BE2C (cell line): ENCODE data around the gene ZNF100. TPM values are rescaled to one million over a fixed set of nuclear protein-coding genes. Genes with fewer than 3 reads are reported as not detected.
"Not testable (repeated sequence)": the region's sequence is repeated elsewhere in the genome, so short reads cannot be mapped to it uniquely, and the experiment has no call there.

Experiments
- DNase-seq: peaks from one replicate; pipeline ENCODE4 v3.0.0-alpha.2; 2020
- H3K27me3 ChIP-seq: fragments of 250-450 bp; sonication (Bioruptor Pico); 2 replicates; pipeline ENCODE4 v1.5.1; 2020; ENCODE audit warnings: mild to moderate bottlenecking
- H3K36me3 ChIP-seq: fragments of 250-450 bp; sonication (Bioruptor Pico); 2 replicates; pipeline ENCODE4 v1.5.1; 2020; ENCODE audit warnings: mild to moderate bottlenecking
- H3K4me1 ChIP-seq: fragments of 250-450 bp; sonication (Bioruptor Pico); 2 replicates; pipeline ENCODE4 v1.5.1; 2020
- H3K4me3 ChIP-seq: 2 replicates; pipeline ENCODE4 v1.5.1; 2011; ENCODE audit warnings: low read depth, low read length
- H3K9me3 ChIP-seq: fragments of 250-450 bp; sonication (Bioruptor Pico); 2 replicates; pipeline ENCODE4 v1.5.1; 2020
- polyA plus RNA-seq: library from polyadenylated mRNA; unstranded; fragments of >200 nt; gene quantifications from one replicate; pipeline ENCODE4 v1.2.1, GENCODE V29; 2012; ENCODE audit warnings: low read depth, missing spikeins; ENCODE audit not compliant: insufficient read length, insufficient read depth
- TF ChIP-seq, protein P1 (sequence below): IDR thresholded peaks from 2 replicates; pipeline ENCODE4 v1.5.1; 2012; ENCODE audit warnings: mild to moderate bottlenecking, low read depth, low read length

ZNF100 gene
- 2.0 TPM for polyA plus RNA-seq

DNA sequence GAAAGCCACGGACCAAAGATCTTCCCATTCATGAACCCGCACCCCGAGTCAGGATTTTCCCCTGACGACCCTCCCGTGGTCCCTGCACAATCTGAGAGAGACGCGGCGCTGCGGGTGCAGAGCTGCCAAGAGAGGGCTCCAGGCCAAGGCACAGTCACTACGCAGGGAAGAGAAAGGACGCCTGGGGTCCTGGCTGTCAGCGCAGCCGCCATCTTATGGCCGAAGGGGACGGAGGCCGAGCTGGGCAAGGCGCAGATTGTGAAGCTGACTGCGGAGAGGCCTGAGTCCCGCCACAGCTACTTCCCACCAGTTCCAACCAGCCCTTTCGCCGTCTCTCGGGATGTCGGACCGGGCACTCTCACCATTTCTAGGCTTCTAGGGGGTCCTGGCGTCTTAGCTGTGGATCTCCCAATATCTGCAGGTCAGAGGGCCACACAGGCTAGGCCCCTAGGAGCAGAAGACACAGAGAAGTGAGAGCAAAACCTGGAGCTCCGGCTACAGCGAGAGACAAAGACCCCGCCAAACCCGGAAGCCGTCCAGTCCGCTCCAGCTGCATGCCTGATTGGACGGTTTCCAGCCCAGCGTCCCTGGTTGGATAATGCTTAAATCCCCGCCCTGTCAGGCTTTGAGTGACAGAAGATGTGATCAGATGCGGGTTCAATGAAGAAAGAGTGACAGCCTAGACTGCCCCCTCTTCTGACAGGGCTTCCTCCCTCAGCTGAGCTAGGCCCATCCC, at the start of gene ZNF100:
Gene ZNF100 (minus strand): TSS at position 515 of the 736 bp plus-strand sequence. CDS start 150 bp downstream, at position 365.
- H3K4me3 ChIP-seq: peak within 1 kb of the TSS; percentile 81
- H3K4me1 ChIP-seq: no peaks in the 10 kb centered on the region
- H3K9me3 ChIP-seq: no peaks in the 10 kb centered on the region
- TF ChIP-seq, protein P1, sequence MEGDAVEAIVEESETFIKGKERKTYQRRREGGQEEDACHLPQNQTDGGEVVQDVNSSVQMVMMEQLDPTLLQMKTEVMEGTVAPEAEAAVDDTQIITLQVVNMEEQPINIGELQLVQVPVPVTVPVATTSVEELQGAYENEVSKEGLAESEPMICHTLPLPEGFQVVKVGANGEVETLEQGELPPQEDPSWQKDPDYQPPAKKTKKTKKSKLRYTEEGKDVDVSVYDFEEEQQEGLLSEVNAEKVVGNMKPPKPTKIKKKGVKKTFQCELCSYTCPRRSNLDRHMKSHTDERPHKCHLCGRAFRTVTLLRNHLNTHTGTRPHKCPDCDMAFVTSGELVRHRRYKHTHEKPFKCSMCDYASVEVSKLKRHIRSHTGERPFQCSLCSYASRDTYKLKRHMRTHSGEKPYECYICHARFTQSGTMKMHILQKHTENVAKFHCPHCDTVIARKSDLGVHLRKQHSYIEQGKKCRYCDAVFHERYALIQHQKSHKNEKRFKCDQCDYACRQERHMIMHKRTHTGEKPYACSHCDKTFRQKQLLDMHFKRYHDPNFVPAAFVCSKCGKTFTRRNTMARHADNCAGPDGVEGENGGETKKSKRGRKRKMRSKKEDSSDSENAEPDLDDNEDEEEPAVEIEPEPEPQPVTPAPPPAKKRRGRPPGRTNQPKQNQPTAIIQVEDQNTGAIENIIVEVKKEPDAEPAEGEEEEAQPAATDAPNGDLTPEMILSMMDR: no peak
- H3K27me3 ChIP-seq: no peaks in the 10 kb centered on the region
- DNase-seq: peak; percentile 95
- H3K36me3 ChIP-seq: peaks cover 32% of the 10 kb centered on the region

DNA sequence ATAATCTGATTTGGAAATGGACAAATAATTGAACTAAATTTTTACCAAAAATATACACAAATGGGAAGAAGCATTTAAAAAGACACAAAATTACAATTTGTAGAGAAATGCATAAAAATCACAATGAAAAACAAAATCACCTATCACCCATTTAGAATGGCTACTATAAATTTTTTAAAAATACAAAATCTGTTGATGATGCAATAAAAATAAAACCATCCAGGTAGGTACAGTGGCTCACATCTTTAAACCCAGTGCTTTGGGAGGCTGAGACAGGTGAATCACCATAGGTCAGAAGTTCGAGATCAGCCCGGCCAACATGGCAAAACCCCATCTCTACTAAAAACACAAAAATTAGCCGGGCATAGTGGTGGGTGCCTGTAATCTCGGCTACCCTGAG, 45.1 kb upstream of the ZNF100 start:
- no peak for DNase-seq
- no peak overlapping the region for H3K4me3 ChIP-seq
- H3K9me3 ChIP-seq: no peaks in the 10 kb centered on the region; the same call in 1 of the 2 replicates
- TF ChIP-seq, protein P1: no peak
- no peaks in the 10 kb centered on the region for H3K4me1 ChIP-seq
- peaks cover 74% of the 10 kb centered on the region for H3K36me3 ChIP-seq
- no peaks in the 10 kb centered on the region for H3K27me3 ChIP-seq

DNA sequence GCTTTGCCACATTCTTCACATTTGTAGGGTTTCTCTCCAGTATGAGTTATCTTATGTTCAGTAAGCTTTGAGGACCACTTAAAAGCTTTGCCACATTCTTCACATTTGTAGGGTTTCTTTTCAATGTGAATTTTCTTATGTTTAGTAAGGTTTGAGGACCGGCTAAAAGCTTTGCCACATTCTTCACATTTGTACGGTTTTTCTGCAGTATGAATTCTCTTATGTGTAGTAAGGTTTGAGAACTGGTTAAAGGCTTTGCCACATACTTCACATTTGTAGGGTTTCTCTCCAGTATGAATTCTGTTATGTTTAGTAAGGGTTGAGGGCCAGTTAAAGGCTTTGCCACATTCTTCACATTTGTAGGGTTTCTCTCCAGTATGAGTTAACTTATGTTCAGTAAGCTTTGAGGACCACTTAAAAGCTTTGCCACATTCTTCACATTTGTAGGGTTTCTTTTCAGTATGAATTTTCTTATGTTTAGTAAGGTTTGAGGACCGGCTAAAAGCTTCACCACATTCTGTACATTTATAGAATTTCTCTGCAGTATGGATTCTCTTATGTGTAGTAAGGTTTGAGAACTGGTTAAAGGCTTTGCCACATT, 41.1 kb upstream of the ZNF100 start:
- not testable (repeated sequence) for H3K4me3 ChIP-seq, H3K4me1 ChIP-seq, DNase-seq, H3K9me3 ChIP-seq, H3K27me3 ChIP-seq
- H3K36me3 ChIP-seq: peaks cover 49% of the 10 kb centered on the region

DNA sequence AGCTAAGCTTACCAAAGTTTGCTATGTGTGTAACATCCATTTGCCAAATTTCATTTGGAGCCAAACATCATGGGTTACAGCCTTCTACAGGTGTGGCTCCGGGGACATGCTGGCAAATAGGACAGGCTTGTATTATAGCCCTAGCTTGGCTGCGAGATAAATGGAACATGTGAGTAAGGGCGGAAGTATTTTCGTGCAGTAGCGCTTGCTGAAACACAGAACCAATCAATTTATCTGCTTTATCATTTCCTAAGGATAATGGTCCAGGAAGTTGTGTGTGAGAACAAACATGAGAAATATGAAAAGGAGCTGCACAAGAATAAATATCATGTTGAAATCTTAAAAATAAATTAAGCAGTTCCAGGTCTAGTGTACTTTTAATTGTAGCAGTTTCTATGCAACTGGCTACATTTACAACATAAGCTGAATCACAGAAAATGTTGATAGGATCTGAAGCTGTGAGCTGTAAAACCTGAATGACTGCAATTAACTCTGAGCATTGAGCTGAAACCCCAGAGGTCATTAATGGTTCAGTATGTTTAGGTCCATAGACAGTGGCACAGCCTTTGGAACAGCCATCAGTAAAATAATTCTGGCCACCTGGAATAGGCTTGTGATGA, 22.2 kb upstream of the ZNF100 start:
- no peaks in the 10 kb centered on the region for H3K36me3 ChIP-seq
- H3K27me3 ChIP-seq: no peaks in the 10 kb centered on the region
- H3K9me3 ChIP-seq: no peaks in the 10 kb centered on the region
- no peak overlapping the region for H3K4me3 ChIP-seq
- TF ChIP-seq, protein P1: no peak
- no peak for DNase-seq
- no peaks in the 10 kb centered on the region for H3K4me1 ChIP-seq

DNA sequence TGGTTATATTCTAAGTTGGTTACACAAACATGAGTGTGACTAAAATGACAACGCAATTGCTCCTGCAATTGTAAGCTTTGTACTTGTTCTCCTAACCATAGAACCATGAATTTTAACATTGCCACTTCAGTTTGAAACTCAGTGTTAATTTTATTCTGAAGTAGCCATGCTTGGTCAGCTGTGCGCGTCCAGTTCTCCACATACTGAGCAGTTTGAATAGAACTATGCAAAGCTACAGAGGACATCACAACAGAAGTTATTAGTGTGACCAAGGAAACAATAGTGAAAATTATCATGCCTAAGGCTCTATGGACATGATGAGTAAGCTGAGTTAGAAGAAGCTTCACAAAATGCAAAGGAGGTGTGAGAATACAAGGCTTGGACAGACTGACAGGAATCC, 19.6 kb upstream of the ZNF100 start:
- DNase-seq: no peak
- no peaks in the 10 kb centered on the region for H3K9me3 ChIP-seq
- no peaks in the 10 kb centered on the region for H3K27me3 ChIP-seq
- no peaks in the 10 kb centered on the region for H3K36me3 ChIP-seq
- TF ChIP-seq, protein P1: no peak
- H3K4me3 ChIP-seq: no peak overlapping the region
- H3K4me1 ChIP-seq: no peaks in the 10 kb centered on the region

DNA sequence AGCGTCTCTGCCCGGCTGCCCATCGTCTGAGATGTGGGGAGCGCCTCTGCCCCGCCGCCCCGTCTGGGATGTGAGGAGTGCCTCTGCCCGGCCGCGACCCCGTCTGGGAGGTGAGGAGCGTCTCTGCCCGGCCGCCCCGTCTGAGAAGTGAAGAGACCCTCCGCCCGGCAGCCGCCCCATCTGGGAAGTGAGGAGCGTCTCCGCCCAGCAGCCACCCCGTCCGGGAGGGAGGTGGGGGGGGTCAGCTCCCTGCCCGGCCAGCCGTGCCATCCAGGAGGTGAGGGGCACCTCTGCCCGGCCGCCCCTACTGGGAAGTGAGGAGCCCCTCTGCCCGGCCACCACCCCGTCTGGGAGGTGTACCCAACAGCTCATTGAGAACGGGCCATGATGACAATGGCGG, 8.4 kb upstream of the ZNF100 start:
- H3K4me1 ChIP-seq, DNase-seq, H3K4me3 ChIP-seq, H3K36me3 ChIP-seq, H3K9me3 ChIP-seq, H3K27me3 ChIP-seq: not testable (repeated sequence)

DNA sequence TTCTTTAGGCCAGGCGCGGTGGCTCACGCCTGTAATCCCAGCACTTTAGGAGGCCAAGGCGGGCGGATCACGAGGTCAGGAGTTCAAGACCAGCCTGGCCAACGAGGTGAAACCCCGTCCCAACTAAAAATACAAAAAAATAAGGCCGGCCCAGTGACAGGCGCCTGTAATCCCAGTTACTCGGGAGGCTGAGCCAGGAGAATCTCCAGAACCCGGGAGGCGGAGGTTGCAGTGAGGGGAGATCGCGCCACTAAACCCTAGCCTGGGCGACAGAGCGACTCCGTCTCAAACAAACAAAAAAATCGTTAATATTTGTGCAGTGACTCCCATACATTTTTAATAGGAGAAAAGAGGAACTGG, 694 bp downstream of the ZNF100 start:
- H3K27me3 ChIP-seq, DNase-seq, H3K9me3 ChIP-seq, H3K4me1 ChIP-seq: not testable (repeated sequence)
- Histone ChIP-seq H3K36me3 (peaks cover 36% of the 10 kb centered on the region), H3K4me3 (peak overlapping the region; percentile 81)
